ENCODE data around the gene AEBP2.

DNA sequence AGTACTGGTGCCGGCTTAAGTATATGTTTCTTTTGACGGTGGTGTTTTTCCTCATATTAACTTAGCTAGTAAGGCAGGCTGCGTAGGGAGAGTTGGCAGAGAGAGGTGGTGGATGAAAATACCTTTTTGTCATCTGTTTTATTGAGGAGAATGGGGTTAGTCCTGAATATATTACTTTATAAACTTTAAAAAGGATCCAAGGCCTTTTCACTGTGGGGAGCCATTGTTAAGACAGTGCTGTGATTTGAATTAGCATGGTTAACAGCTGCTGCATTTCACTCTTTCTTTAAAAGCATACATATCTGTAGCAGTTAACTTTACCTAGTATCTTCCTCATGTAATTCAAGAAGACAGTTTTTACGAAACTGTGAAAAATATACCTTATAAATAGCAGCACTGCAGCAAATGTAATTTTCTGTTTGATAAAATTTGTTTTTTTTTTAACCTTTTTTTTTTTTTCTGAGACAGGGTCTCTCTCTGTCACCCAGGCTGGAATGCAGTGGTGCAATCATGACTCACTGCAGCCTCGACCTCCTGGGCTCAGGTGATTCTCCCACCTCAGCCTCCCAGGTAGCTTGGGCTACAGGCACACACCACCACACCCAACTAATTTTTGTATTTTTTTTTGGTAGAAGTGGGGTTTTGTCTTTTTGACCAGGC is 57.1 kb downstream of the AEBP2 start:
- TF ChIP-seq, protein P1, sequence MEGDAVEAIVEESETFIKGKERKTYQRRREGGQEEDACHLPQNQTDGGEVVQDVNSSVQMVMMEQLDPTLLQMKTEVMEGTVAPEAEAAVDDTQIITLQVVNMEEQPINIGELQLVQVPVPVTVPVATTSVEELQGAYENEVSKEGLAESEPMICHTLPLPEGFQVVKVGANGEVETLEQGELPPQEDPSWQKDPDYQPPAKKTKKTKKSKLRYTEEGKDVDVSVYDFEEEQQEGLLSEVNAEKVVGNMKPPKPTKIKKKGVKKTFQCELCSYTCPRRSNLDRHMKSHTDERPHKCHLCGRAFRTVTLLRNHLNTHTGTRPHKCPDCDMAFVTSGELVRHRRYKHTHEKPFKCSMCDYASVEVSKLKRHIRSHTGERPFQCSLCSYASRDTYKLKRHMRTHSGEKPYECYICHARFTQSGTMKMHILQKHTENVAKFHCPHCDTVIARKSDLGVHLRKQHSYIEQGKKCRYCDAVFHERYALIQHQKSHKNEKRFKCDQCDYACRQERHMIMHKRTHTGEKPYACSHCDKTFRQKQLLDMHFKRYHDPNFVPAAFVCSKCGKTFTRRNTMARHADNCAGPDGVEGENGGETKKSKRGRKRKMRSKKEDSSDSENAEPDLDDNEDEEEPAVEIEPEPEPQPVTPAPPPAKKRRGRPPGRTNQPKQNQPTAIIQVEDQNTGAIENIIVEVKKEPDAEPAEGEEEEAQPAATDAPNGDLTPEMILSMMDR (conservative IDR thresholded peaks at IDR 0.05 in 1 of 2, IDR thresholded peaks at IDR 0.05 in 1 of 2; ENCODE audit: extremely low read depth in 1 of 2, insufficient read depth in 1 of 2, low read depth in 1 of 2, low read length in 2 of 2): no peak
- no peak for TF ChIP-seq EZH2 (IDR thresholded peaks at IDR 0.05; ENCODE audit: borderline replicate concordance, low read length)
